Thyroid gland (tissue), 4 donors: ENCODE data around the gene NLE1. TPM values are rescaled to one million over a fixed set of nuclear protein-coding genes. Genes with fewer than 3 reads are reported as not detected.

Experiments used
- DNase-seq, 2 donors: peaks; one replicate each; pipeline ENCODE4 v3.0.0-alpha.2; 2019
- H3K27ac ChIP-seq, 3 donors: fragments of 200-600 bp; sonication (generic); 1 replicate in 2 of 3; 2 replicates in 1 of 3; pipeline ENCODE4 v1.5.1; 2016 to 2019; ENCODE audit warnings: mild to moderate bottlenecking in 1 of 3, moderate library complexity in 1 of 3
- H3K27me3 ChIP-seq: fragments of 200-600 bp; sonication (generic); one replicate; pipeline ENCODE4 v1.5.1; 2019
- H3K36me3 ChIP-seq, 2 donors: fragments of 200-600 bp; sonication (generic); one replicate each; pipeline ENCODE4 v1.5.1; 2016 to 2019
- H3K4me1 ChIP-seq, 2 donors: fragments of 200-600 bp; sonication (generic); one replicate each; pipeline ENCODE4 v1.5.1; 2017 to 2019
- H3K4me3 ChIP-seq, 3 donors: fragments of 200-600 bp; sonication (generic); replicated peaks in 1 of 3; 1 replicate in 2 of 3; 2 replicates in 1 of 3; pipeline ENCODE4 v1.5.1; 2016; ENCODE audit warnings: mild to moderate bottlenecking in 1 of 3
- H3K9me3 ChIP-seq: fragments of 200-600 bp; sonication (generic); one replicate; pipeline ENCODE4 v1.5.1; 2017
- CTCF ChIP-seq, 6 experiments: fragments of 200-600 bp in 3 of 6; fragments of 450-650 bp in 3 of 6; sonication (generic) in 3 of 6; IDR thresholded peaks; one replicate each; pipeline ENCODE4 v1.5.1; 2016 to 2019; ENCODE audit warnings: antibody characterized with exemption in 6 of 6, mild to moderate bottlenecking in 2 of 6, inconsistent platforms in 1 of 6, moderate library complexity in 1 of 6
- POLR2A ChIP-seq, 2 donors: fragments of 450-650 bp; IDR thresholded peaks; one replicate each; pipeline ENCODE4 v1.6.1; 2017; ENCODE audit warnings: antibody characterized with exemption in 2 of 2, mild to moderate bottlenecking in 2 of 2, moderate library complexity in 1 of 2
- WGBS, 2 donors: methylation state at CpG; one replicate each; pipeline ENCODE4 v1.1.5; 2017; 5-methylcytosine and 5-hydroxymethylcytosine counted together
- intact Hi-C: fragments of 100-400 bp; cut with DNase I; formaldehyde crosslinking; loops from one replicate; pipeline ENCODE4 v1.15.1; 2023
- total RNA-seq, 4 donors: library from RNA; depleted of rRNA; stranded (reverse); fragments of >200 nt; gene quantifications; one replicate each; pipeline ENCODE4 v1.2.3, GENCODE V29; 2016

NLE1 gene
- total RNA-seq, 4 donors from 2014 or later = 9.7 to 13.6 (median 11.6) TPM

- no peak for TF ChIP-seq CTCF (IDR thresholded peaks at IDR 0.05)
- TF ChIP-seq POLR2A (IDR thresholded peaks at IDR 0.05) = no peak
- DNase-seq = no peak
- 94 to 95% methylated on average over 2 of the region's 2 CpGs for WGBS, 2 donors
- H3K4me3 ChIP-seq = no peak overlapping the region
- intact Hi-C loops = no loop called here
- H3K4me1 ChIP-seq = no peaks in the 10 kb centered on the region
- H3K27me3 ChIP-seq = no peaks in the 10 kb centered on the region
- no peaks in the 10 kb centered on the region for H3K9me3 ChIP-seq
- H3K27ac ChIP-seq = no peak overlapping the region
- peaks cover 18 to 29% of the 10 kb centered on the region in 2 donors for H3K36me3 ChIP-seq
Measured at GRCh38 chr17:35101725-35102124, 40.4 kb downstream of the NLE1 start.

GRCh38 chr17:35101036-35101435 lies 41.1 kb downstream of the NLE1 start:
- H3K27me3 ChIP-seq = no peaks in the 10 kb centered on the region
- 97 to 99% methylated on average over 10 to 14 of the region's 14 CpGs for WGBS, 2 donors
- intact Hi-C loops = no loop called here
- H3K9me3 ChIP-seq = no peaks in the 10 kb centered on the region
- no peaks in the 10 kb centered on the region for H3K4me1 ChIP-seq
- peaks cover 17 to 26% of the 10 kb centered on the region in 2 donors for H3K36me3 ChIP-seq
- DNase-seq = no peak
- H3K4me3 ChIP-seq = no peak overlapping the region
- TF ChIP-seq CTCF (IDR thresholded peaks at IDR 0.05) = no peak
- TF ChIP-seq POLR2A (IDR thresholded peaks at IDR 0.05) = no peak
- no peak overlapping the region for H3K27ac ChIP-seq

- no peak overlapping the region for H3K4me3 ChIP-seq
- H3K27me3 ChIP-seq = no peaks in the 10 kb centered on the region
- no peak overlapping the region for H3K27ac ChIP-seq
- TF ChIP-seq POLR2A (IDR thresholded peaks at IDR 0.05) (no peak), CTCF (IDR thresholded peaks at IDR 0.05) (no peak)
- no peaks in the 10 kb centered on the region for H3K9me3 ChIP-seq
- intact Hi-C loops = no loop called here
- no peak for DNase-seq
- 92 to 95% methylated on average over 3 of the region's 3 CpGs for WGBS, 2 donors
- no peaks in the 10 kb centered on the region for H3K4me1 ChIP-seq
- H3K36me3 ChIP-seq = peaks cover 13 to 23% of the 10 kb centered on the region in 2 donors
Measured at GRCh38 chr17:35099908-35100307, 42.2 kb downstream of the NLE1 start.

GRCh38 chr17:35097776-35098175 lies 44.3 kb downstream of the NLE1 start:
- Histone ChIP-seq H3K27me3 (no peaks in the 10 kb centered on the region), H3K36me3 (peaks cover 13 to 18% of the 10 kb centered on the region in 2 donors), H3K27ac (no peak overlapping the region), H3K4me1 (no peaks in the 10 kb centered on the region), H3K4me3 (no peak overlapping the region), H3K9me3 (no peaks in the 10 kb centered on the region)
- TF ChIP-seq CTCF (IDR thresholded peaks at IDR 0.05) (no peak), POLR2A (IDR thresholded peaks at IDR 0.05) (no peak)
- no peak for DNase-seq
- intact Hi-C loops = no loop called here
- 85 to 90% methylated on average over 2 of the region's 2 CpGs for WGBS, 2 donors

- H3K27me3 ChIP-seq = no peaks in the 10 kb centered on the region
- 100% methylated on average over 1 of the region's 1 CpG for WGBS, 2 donors
- TF ChIP-seq POLR2A (IDR thresholded peaks at IDR 0.05) (no peak), CTCF (IDR thresholded peaks at IDR 0.05) (no peak)
Measured at GRCh38 chr17:35095741-35096140, 46.4 kb downstream of the NLE1 start.

More at GRCh38 chr17:35095741-35096140, 46.4 kb downstream of the NLE1 start:
- no peak overlapping the region for H3K4me3 ChIP-seq
- no peak for DNase-seq
- H3K36me3 ChIP-seq = peaks cover 11 to 15% of the 10 kb centered on the region in 2 donors
- no peaks in the 10 kb centered on the region for H3K9me3 ChIP-seq
- H3K27ac ChIP-seq = no peak overlapping the region
- intact Hi-C loops = no loop called here
- H3K4me1 ChIP-seq = no peaks in the 10 kb centered on the region
